SK-N-SH treated with all-trans-retinoic acid at 6 μM for 48 hours (cell line): ENCODE results near the gene CARD9.

ENCODE experiments used
- ATAC-seq: fragments of 200-7000 bp; cut with Tn5 transposase; 3 replicates; pipeline ENCODE4 v1.9.1; 2020; ENCODE audit warnings: mild to moderate bottlenecking, moderate library complexity
- ARNTL ChIP-seq: fragments of 450-650 bp; formaldehyde crosslinking; IDR thresholded peaks from 2 replicates; pipeline ENCODE4 v1.5.0; 2020; ENCODE audit warnings: low read depth, mild to moderate bottlenecking, moderate library complexity, borderline replicate concordance
- BACH2 ChIP-seq: fragments of 250-450 bp; sonication (Bioruptor Pico); IDR thresholded peaks from 2 replicates; pipeline ENCODE4 v1.9.0; 2021; ENCODE audit warnings: mild to moderate bottlenecking, borderline replicate concordance
- CREB5 ChIP-seq: fragments of 250-450 bp; sonication (Bioruptor Pico); IDR thresholded peaks from 2 replicates; pipeline ENCODE4 v1.5.1; 2020; ENCODE audit warnings: low read depth, mild to moderate bottlenecking, moderate library complexity
- CSDC2 ChIP-seq: fragments of 250-450 bp; sonication (Bioruptor Pico); IDR thresholded peaks from 2 replicates; pipeline ENCODE4 v1.5.0; 2020; ENCODE audit warnings: mild to moderate bottlenecking, moderate library complexity
- CSRNP3 ChIP-seq: fragments of 250-450 bp; sonication (Bioruptor Pico); IDR thresholded peaks from 2 replicates; pipeline ENCODE4 v1.5.1; 2021; ENCODE audit warnings: mild to moderate bottlenecking, moderate library complexity
- ESRRG ChIP-seq: fragments of 250-450 bp; sonication (Bioruptor Pico); IDR thresholded peaks from 2 replicates; pipeline ENCODE4 v1.6.1; 2021; ENCODE audit warnings: mild to moderate bottlenecking
- ISL1 ChIP-seq: fragments of 250-450 bp; sonication (Bioruptor Pico); IDR thresholded peaks from 2 replicates; pipeline ENCODE4 v2.1.2; 2022; ENCODE audit warnings: mild to moderate bottlenecking, moderate library complexity
- OSR1 ChIP-seq: fragments of 250-450 bp; sonication (Bioruptor Pico); IDR thresholded peaks from 2 replicates; pipeline ENCODE4 v1.8.0; 2022; ENCODE audit warnings: moderate library complexity, mild to moderate bottlenecking, inconsistent platforms
- PATZ1 ChIP-seq: fragments of 250-450 bp; sonication (Bioruptor Pico); IDR thresholded peaks from 2 replicates; pipeline ENCODE4 v1.8.0; 2020; ENCODE audit warnings: mild to moderate bottlenecking, moderate library complexity, borderline replicate concordance
- PPARA ChIP-seq: fragments of 250-450 bp; sonication (Bioruptor Pico); IDR thresholded peaks from 2 replicates; pipeline ENCODE4 v1.5.0; 2020; ENCODE audit warnings: mild to moderate bottlenecking, borderline replicate concordance
- RARB ChIP-seq: fragments of 250-450 bp; sonication (Bioruptor Pico); IDR thresholded peaks from 2 replicates; pipeline ENCODE4 v1.8.0; 2021; ENCODE audit warnings: mild to moderate bottlenecking, moderate library complexity
- SNAI2 ChIP-seq: fragments of 250-450 bp; sonication (Bioruptor Pico); IDR thresholded peaks from 2 replicates; pipeline ENCODE4 v1.5.0; 2020; ENCODE audit warnings: mild to moderate bottlenecking, moderate library complexity
- TCF4 ChIP-seq: fragments of 250-450 bp; sonication (Bioruptor Pico); IDR thresholded peaks from 2 replicates; pipeline ENCODE4 v1.8.0; 2021; ENCODE audit warnings: mild to moderate bottlenecking, moderate library complexity, borderline replicate concordance
- TOX ChIP-seq: fragments of 250-450 bp; sonication (Bioruptor Pico); IDR thresholded peaks from 2 replicates; pipeline ENCODE4 v1.8.0; 2021; ENCODE audit warnings: mild to moderate bottlenecking, moderate library complexity, borderline replicate concordance
- TSHZ2 ChIP-seq: fragments of 250-450 bp; sonication (Bioruptor Pico); IDR thresholded peaks from 2 replicates; pipeline ENCODE4 v1.5.0; 2020; ENCODE audit warnings: mild to moderate bottlenecking, moderate library complexity
- ZC3H10 ChIP-seq: fragments of 250-450 bp; sonication (Bioruptor Pico); IDR thresholded peaks from 2 replicates; pipeline ENCODE4 v1.5.1; 2021; ENCODE audit warnings: mild to moderate bottlenecking, moderate library complexity
- ZFP3 ChIP-seq: fragments of 250-450 bp; sonication (Bioruptor Pico); IDR thresholded peaks from 2 replicates; pipeline ENCODE4 v1.5.0; 2020; ENCODE audit warnings: mild to moderate bottlenecking, moderate library complexity
- ZFP30 ChIP-seq: fragments of 450-650 bp; formaldehyde crosslinking; IDR thresholded peaks from 2 replicates; pipeline ENCODE4 v1.5.0; 2022; ENCODE audit warnings: mild to moderate bottlenecking, moderate library complexity
- ZNF565 ChIP-seq: fragments of 450-650 bp; formaldehyde crosslinking; conservative IDR thresholded peaks from 2 replicates; pipeline ENCODE4 v1.5.0; 2020; ENCODE audit warnings: low read depth, mild to moderate bottlenecking, moderate library complexity
- ZNF70 ChIP-seq: fragments of 450-650 bp; formaldehyde crosslinking; IDR thresholded peaks from 2 replicates; pipeline ENCODE4 v1.5.0; 2020; ENCODE audit warnings: mild to moderate bottlenecking, moderate library complexity
- ZNF8 ChIP-seq: fragments of 450-650 bp; formaldehyde crosslinking; IDR thresholded peaks from 2 replicates; pipeline ENCODE4 v1.5.0; 2020; ENCODE audit warnings: mild to moderate bottlenecking, moderate library complexity
- TF ChIP-seq, protein P1 (sequence below): fragments of 250-450 bp; sonication (Bioruptor Pico); IDR thresholded peaks from 2 replicates; pipeline ENCODE4 v1.8.0; 2021; ENCODE audit warnings: low read depth, mild to moderate bottlenecking, moderate library complexity, borderline replicate concordance

Gene CARD9

GRCh38 chr9:136370037-136370436 lies 3.4 kb downstream of the CARD9 start (continued):
- TF ChIP-seq ZC3H10 (CRISPR knock-in tag): no peak
- no peak for TF ChIP-seq TOX
- TF ChIP-seq ZNF8 (CRISPR knock-in tag): no peak
- no peak for TF ChIP-seq PPARA (CRISPR knock-in tag)
- TF ChIP-seq ARNTL (CRISPR knock-in tag): no peak
- TF ChIP-seq RARB (CRISPR knock-in tag): no peak
- no peak for TF ChIP-seq ZFP30 (CRISPR knock-in tag)
- no peak for TF ChIP-seq PATZ1

- no peak for ATAC-seq
- TF ChIP-seq, protein P1, sequence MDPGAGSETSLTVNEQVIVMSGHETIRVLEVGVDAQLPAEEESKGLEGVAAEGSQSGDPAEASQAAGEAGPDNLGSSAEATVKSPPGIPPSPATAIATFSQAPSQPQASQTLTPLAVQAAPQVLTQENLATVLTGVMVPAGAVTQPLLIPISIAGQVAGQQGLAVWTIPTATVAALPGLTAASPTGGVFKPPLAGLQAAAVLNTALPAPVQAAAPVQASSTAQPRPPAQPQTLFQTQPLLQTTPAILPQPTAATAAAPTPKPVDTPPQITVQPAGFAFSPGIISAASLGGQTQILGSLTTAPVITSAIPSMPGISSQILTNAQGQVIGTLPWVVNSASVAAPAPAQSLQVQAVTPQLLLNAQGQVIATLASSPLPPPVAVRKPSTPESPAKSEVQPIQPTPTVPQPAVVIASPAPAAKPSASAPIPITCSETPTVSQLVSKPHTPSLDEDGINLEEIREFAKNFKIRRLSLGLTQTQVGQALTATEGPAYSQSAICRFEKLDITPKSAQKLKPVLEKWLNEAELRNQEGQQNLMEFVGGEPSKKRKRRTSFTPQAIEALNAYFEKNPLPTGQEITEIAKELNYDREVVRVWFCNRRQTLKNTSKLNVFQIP (CRISPR knock-in tag): no peak
- no peak for TF ChIP-seq CREB5 (CRISPR knock-in tag)
- TF ChIP-seq CSRNP3 (CRISPR knock-in tag): no peak
These were observed 5.3 kb downstream of the CARD9 start for GRCh38 chr9:136368190-136368589.

DNA sequence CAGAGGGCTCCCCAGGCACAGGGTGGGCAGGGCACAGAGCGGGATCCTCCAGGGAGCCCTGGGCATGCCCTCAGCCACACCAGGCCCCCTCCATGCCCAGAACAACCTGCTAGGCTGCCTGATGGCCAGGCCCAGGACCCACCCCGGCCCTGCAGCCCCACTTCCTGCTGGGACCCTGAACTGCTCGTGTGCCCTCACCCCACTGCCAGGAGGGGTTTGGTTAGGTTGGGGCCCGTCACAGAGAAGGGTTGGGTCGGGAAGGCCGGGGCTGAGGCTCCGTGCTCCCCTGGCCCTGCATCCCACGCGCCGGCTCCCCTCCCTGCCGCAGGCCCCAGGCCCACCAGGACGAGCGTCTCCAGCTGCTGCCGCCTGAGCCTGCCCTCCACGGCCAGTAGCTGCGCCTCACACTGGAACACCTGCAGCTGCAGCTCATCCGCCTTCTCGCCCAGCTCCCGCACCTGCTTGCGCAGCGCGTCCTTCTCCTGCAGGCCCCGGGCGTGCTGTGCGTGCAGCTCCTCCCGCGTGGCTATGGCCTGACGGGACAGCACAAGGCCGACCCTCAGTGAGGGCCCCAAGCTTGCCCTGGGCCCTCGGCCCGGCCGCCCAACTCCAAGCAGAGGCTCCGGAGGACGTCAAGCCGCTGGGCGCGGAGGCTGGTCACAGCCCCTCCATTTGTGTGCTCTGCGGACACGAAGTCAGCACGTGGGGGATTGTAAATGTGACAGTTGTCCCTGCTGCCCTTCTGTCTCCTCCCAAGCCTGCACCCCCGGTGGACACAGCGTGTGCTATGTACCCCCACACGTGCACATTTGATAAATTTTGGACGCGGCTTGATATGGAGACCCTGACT lies 5.9 kb downstream of the CARD9 start:
- TF ChIP-seq PPARA (CRISPR knock-in tag): no peak
- TF ChIP-seq OSR1 (CRISPR knock-in tag): no peak
- no peak for TF ChIP-seq ISL1 (CRISPR knock-in tag)
- no peak for TF ChIP-seq ZNF70 (CRISPR knock-in tag)
- no peak for TF ChIP-seq CSDC2 (CRISPR knock-in tag)
- TF ChIP-seq ESRRG (CRISPR knock-in tag): no peak
- TF ChIP-seq ZFP3 (CRISPR knock-in tag): no peak
- no peak for TF ChIP-seq TSHZ2
- no peak for TF ChIP-seq SNAI2 (CRISPR knock-in tag)
- ATAC-seq: no peak

GRCh38 chr9:136366826-136367225 lies 6.6 kb downstream of the CARD9 start:
- no peak for ATAC-seq
- TF ChIP-seq ARNTL (CRISPR knock-in tag): no peak
- TF ChIP-seq ZNF565 (CRISPR knock-in tag): no peak
- TF ChIP-seq ZFP3 (CRISPR knock-in tag): no peak
- no peak for TF ChIP-seq CSRNP3 (CRISPR knock-in tag)
- TF ChIP-seq ESRRG (CRISPR knock-in tag): no peak
- TF ChIP-seq BACH2 (CRISPR knock-in tag): no peak
- no peak for TF ChIP-seq CREB5 (CRISPR knock-in tag)
- no peak for TF ChIP-seq CSDC2 (CRISPR knock-in tag)
- TF ChIP-seq ISL1 (CRISPR knock-in tag): no peak
- TF ChIP-seq TCF4: no peak
